Lung (tissue), 12 donors: ENCODE results near the gene IDH2. TPM values are rescaled to one million over a fixed set of nuclear protein-coding genes. Genes with fewer than 3 reads are reported as not detected.
A peak's percentile ranks its signal among the peaks of the same experiment; 100 is the strongest.

ENCODE experiments used
- ATAC-seq: fragments of 200-7000 bp; cut with Tn5 transposase; one replicate; pipeline ENCODE4 v1.9.1; 2020; ENCODE audit warnings: moderate number of reproducible peaks; ENCODE audit not compliant: insufficient read depth, low FRiP score
- DNase-seq, 3 donors: peaks; one replicate each; pipeline ENCODE4 v3.0.0-alpha.2; 2013 to 2017
- H3K27ac ChIP-seq, 2 donors: one replicate each; pipeline ENCODE4 v1.5.1; 2013; ENCODE audit warnings: mild to moderate bottlenecking in 2 of 2, moderate library complexity in 2 of 2, control low read depth in 1 of 2, inconsistent platforms in 1 of 2, low read depth in 1 of 2, low read length in 1 of 2
- H3K27me3 ChIP-seq, 3 donors: one replicate each; pipeline ENCODE4 v1.5.1; 2013; ENCODE audit warnings: low read length in 2 of 3; ENCODE audit not compliant: control insufficient read depth in 3 of 3, insufficient read depth in 3 of 3
- H3K36me3 ChIP-seq, 4 donors: one replicate each; pipeline ENCODE4 v1.5.1; 2013; ENCODE audit warnings: low read length in 4 of 4, mild to moderate bottlenecking in 1 of 4, moderate library complexity in 1 of 4; ENCODE audit not compliant: control insufficient read depth in 4 of 4, insufficient read depth in 4 of 4
- H3K4me1 ChIP-seq, 5 donors: one replicate each; pipeline ENCODE4 v1.5.1; 2013; ENCODE audit warnings: low read length in 5 of 5, mild to moderate bottlenecking in 2 of 5, moderate library complexity in 1 of 5; ENCODE audit not compliant: control insufficient read depth in 5 of 5, insufficient read depth in 5 of 5
- H3K4me3 ChIP-seq: one replicate; pipeline ENCODE4 v1.5.1; 2013; ENCODE audit warnings: mild to moderate bottlenecking, control low read depth, moderate library complexity
- H3K9ac ChIP-seq, 2 donors: one replicate each; pipeline ENCODE4 v1.5.1; 2013; ENCODE audit warnings: low read length in 2 of 2, control low read depth in 1 of 2; ENCODE audit not compliant: insufficient read depth in 1 of 2
- H3K9me3 ChIP-seq, 4 donors: one replicate each; pipeline ENCODE4 v1.5.1; 2013; ENCODE audit warnings: low read length in 3 of 4, mild to moderate bottlenecking in 1 of 4, moderate library complexity in 1 of 4; ENCODE audit not compliant: control insufficient read depth in 4 of 4, insufficient read depth in 3 of 4
- WGBS, 2 donors: extraction: QIAGEN DNeasy Blood & Tissue Kit; methylation state at CpG; one replicate each; pipeline ENCODE4 v1.1.7; 2013; 5-methylcytosine and 5-hydroxymethylcytosine counted together
- polyA plus RNA-seq, 2 donors: library from polyadenylated mRNA; stranded (reverse); fragments of 200-250 nt; gene quantifications; one replicate each; pipeline ENCODE4 v1.2.1, GENCODE V29; 2013
- total RNA-seq, 2 donors: library from RNA; depleted of rRNA in 1 of 2; stranded (reverse); fragments of >200 nt in 1 of 2; gene quantifications; one replicate each; pipeline ENCODE4 v1.2.1, GENCODE V29; 2014 to 2021
- TF ChIP-seq, protein P1 (sequence below): IDR thresholded peaks from 2 replicates; pipeline ENCODE4 v1.5.1; 2012; ENCODE audit warnings: mild to moderate bottlenecking; ENCODE audit errors: control extremely low read depth, extremely low read depth
- donor health status: control.
- donor health status: control.
- donor health status: Bipolar disorder and iron deficiency.
- donor health status: healthy.
- donor health status: DM: yes; HTN: yes; CAD: no.

Gene IDH2
- total and polyA plus RNA-seq, 4 donors, result 52.0 to 85.8 (median 72.3) TPM

GRCh38 chr15:90053685-90054466, 48.4 kb downstream of the IDH2 start:
- no peak overlapping the region for H3K4me3 ChIP-seq
- no peaks in the 10 kb centered on the region for H3K9me3 ChIP-seq
- no peak for ATAC-seq
- H3K9ac ChIP-seq, result no peak overlapping the region
- H3K36me3 ChIP-seq, result peaks cover 0 to 5% (median 0%) of the 10 kb centered on the region in 4 donors
- no peaks in the 10 kb centered on the region for H3K27me3 ChIP-seq
- H3K27ac ChIP-seq, result peak overlapping the region in 1 of 2 donors; percentile 55
- no peak for DNase-seq
- TF ChIP-seq, protein P1, sequence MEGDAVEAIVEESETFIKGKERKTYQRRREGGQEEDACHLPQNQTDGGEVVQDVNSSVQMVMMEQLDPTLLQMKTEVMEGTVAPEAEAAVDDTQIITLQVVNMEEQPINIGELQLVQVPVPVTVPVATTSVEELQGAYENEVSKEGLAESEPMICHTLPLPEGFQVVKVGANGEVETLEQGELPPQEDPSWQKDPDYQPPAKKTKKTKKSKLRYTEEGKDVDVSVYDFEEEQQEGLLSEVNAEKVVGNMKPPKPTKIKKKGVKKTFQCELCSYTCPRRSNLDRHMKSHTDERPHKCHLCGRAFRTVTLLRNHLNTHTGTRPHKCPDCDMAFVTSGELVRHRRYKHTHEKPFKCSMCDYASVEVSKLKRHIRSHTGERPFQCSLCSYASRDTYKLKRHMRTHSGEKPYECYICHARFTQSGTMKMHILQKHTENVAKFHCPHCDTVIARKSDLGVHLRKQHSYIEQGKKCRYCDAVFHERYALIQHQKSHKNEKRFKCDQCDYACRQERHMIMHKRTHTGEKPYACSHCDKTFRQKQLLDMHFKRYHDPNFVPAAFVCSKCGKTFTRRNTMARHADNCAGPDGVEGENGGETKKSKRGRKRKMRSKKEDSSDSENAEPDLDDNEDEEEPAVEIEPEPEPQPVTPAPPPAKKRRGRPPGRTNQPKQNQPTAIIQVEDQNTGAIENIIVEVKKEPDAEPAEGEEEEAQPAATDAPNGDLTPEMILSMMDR, result no peak
- peaks cover 0 to 24% (median 17%) of the 10 kb centered on the region in 5 donors for H3K4me1 ChIP-seq
- 86 to 87% methylated on average over 14 of the region's 14 CpGs for WGBS, 2 donors

- WGBS, 2 donors, result 67 to 75% methylated on average over 5 of the region's 5 CpGs
- DNase-seq, result no peak
- Histone ChIP-seq H3K36me3 (peaks cover 0 to 5% (median 0%) of the 10 kb centered on the region in 4 donors), H3K4me1 (peaks cover 0 to 34% (median 24%) of the 10 kb centered on the region in 5 donors), H3K9me3 (no peaks in the 10 kb centered on the region), H3K4me3 (no peak overlapping the region), H3K9ac (no peak overlapping the region), H3K27ac (peak overlapping the region in 1 of 2 donors; percentile 2), H3K27me3 (no peaks in the 10 kb centered on the region)
- TF ChIP-seq, protein P1, result no peak
- no peak for ATAC-seq
These were observed 50.4 kb downstream of the IDH2 start for GRCh38 chr15:90051874-90052273.

DNA sequence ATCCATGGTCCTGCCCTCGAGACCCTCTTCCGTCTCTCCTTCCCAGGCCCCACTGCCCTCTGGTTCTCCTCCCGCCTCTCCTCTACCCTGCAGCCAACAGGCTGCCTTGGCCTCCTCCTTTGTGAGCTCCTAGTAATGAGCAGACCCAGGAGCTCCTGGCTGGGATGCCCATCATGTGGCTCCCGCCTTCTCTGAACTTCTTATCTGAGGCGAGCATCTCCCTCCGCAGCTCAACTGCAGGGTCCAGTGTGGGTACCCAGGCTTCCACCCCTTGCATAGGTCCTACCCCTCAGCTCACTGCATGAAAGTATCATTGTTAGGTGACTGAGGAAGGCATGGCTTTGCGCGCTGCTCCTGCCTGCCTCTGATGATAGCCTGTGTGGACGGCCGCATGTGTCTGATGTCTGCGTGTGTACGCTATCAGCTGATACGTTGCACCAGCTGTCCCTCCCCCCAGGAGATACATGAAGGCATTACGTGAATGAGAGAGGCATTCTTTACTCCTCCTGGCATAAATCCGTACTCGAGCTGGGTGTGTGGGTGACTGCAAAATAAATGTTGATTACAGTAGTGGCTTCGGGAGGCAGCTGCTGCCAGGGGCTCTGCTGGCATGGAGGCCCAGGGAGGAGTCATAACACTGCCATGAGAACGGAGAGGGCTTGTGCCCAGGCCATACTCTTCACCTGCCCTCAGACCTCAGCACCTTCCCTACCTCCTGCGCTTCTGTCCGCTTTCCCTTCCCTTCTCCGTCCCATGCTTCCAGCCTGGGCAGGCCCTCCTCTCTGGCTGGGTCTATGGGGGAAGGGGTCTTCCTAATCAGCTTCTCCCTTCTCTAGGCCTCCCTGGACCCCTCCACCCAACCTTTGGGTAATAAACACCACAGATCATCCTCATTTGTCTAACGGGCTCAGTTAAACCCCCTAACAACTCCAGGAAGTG, 52.3 kb downstream of the IDH2 start:
- peak overlapping the region in 1 of 2 donors; percentile 8 for H3K27ac ChIP-seq
- DNase-seq (no peak), ATAC-seq (no peak)
- no peak overlapping the region for H3K4me3 ChIP-seq
- H3K9ac ChIP-seq, result no peak overlapping the region
- H3K36me3 ChIP-seq, result peaks cover 0 to 3% (median 0%) of the 10 kb centered on the region in 4 donors
- no peaks in the 10 kb centered on the region for H3K9me3 ChIP-seq
- WGBS, 2 donors, result 85 to 89% methylated on average over 22 of the region's 22 CpGs
- no peaks in the 10 kb centered on the region for H3K27me3 ChIP-seq
- TF ChIP-seq, protein P1, result no peak
- peaks cover 0 to 34% (median 26%) of the 10 kb centered on the region in 5 donors for H3K4me1 ChIP-seq
